ENCODE data around the gene CEACAM16. TPM values are rescaled to one million over a fixed set of nuclear protein-coding genes. Genes with fewer than 3 reads are reported as not detected.

Gene CEACAM16
- polyA plus RNA-seq, 1 donor from 2014 or later: not detected

DNA sequence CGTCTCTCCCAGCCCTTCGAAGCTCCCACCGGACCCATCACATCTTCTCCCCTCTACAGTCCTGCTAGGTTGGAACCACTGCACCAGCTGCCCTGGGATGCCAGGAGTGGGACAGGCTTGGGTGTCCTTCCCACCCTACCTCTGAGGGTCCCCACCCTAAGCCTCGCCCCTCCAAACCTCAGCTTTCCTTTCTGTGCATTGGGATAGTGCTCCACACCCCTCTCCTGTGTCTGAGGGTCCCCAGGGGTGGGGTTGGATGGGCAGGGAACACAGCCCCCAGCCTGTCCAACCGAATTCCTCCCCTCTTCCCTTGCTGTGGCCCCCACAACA lies 47.6 kb downstream of the CEACAM16 start:
- Histone ChIP-seq H3K4me2 (ENCODE audit: low read length) (no peak overlapping the region), H3K27ac (ENCODE audit: low read length) (no peak overlapping the region), H3K4me3 (ENCODE audit: low read length) (no peak overlapping the region), H4K20me1 (ENCODE audit: insufficient read depth) (no peaks in the 10 kb centered on the region), H3K79me2 (replicated peaks; ENCODE audit: insufficient read depth, low read length) (no peaks in the 10 kb centered on the region), H3K9ac (ENCODE audit: low read length) (no peak overlapping the region), H2AFZ (ENCODE audit: low read depth, low read length) (no peak overlapping the region), H3K27me3 (ENCODE audit: insufficient read depth, low read depth, low read length) (peaks cover 62% of the 10 kb centered on the region), H3K9me2 (ENCODE audit: insufficient read depth, low read length) (no peaks in the 10 kb centered on the region), H3K36me3 (ENCODE audit: insufficient read depth, low read length) (no peaks in the 10 kb centered on the region), H3K9me3 (ENCODE audit: low read length) (no peaks in the 10 kb centered on the region), H3F3A (ENCODE audit: insufficient read depth, low read length, poor library complexity, severe bottlenecking) (no peaks in the 10 kb centered on the region)
- no peak for TF ChIP-seq EP300 (conservative IDR thresholded peaks at IDR 0.05; ENCODE audit: poor library complexity, severe bottlenecking)
- no peak for TF ChIP-seq POLR2AphosphoS5 (IDR thresholded peaks at IDR 0.05)
- TF ChIP-seq, protein P1, sequence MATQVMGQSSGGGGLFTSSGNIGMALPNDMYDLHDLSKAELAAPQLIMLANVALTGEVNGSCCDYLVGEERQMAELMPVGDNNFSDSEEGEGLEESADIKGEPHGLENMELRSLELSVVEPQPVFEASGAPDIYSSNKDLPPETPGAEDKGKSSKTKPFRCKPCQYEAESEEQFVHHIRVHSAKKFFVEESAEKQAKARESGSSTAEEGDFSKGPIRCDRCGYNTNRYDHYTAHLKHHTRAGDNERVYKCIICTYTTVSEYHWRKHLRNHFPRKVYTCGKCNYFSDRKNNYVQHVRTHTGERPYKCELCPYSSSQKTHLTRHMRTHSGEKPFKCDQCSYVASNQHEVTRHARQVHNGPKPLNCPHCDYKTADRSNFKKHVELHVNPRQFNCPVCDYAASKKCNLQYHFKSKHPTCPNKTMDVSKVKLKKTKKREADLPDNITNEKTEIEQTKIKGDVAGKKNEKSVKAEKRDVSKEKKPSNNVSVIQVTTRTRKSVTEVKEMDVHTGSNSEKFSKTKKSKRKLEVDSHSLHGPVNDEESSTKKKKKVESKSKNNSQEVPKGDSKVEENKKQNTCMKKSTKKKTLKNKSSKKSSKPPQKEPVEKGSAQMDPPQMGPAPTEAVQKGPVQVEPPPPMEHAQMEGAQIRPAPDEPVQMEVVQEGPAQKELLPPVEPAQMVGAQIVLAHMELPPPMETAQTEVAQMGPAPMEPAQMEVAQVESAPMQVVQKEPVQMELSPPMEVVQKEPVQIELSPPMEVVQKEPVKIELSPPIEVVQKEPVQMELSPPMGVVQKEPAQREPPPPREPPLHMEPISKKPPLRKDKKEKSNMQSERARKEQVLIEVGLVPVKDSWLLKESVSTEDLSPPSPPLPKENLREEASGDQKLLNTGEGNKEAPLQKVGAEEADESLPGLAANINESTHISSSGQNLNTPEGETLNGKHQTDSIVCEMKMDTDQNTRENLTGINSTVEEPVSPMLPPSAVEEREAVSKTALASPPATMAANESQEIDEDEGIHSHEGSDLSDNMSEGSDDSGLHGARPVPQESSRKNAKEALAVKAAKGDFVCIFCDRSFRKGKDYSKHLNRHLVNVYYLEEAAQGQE (IDR thresholded peaks at IDR 0.05; ENCODE audit: borderline replicate concordance): no peak
- no peak for TF ChIP-seq RAD21 (conservative IDR thresholded peaks at IDR 0.05)
- no peak for TF ChIP-seq SMC3 (conservative IDR thresholded peaks at IDR 0.05; ENCODE audit: poor library complexity)
- TF ChIP-seq TAF1 (IDR thresholded peaks at IDR 0.05; ENCODE audit: low read depth): no peak
- TF ChIP-seq MXI1 (conservative IDR thresholded peaks at IDR 0.05; ENCODE audit: poor library complexity, severe bottlenecking): no peak
- TF ChIP-seq, protein P2, sequence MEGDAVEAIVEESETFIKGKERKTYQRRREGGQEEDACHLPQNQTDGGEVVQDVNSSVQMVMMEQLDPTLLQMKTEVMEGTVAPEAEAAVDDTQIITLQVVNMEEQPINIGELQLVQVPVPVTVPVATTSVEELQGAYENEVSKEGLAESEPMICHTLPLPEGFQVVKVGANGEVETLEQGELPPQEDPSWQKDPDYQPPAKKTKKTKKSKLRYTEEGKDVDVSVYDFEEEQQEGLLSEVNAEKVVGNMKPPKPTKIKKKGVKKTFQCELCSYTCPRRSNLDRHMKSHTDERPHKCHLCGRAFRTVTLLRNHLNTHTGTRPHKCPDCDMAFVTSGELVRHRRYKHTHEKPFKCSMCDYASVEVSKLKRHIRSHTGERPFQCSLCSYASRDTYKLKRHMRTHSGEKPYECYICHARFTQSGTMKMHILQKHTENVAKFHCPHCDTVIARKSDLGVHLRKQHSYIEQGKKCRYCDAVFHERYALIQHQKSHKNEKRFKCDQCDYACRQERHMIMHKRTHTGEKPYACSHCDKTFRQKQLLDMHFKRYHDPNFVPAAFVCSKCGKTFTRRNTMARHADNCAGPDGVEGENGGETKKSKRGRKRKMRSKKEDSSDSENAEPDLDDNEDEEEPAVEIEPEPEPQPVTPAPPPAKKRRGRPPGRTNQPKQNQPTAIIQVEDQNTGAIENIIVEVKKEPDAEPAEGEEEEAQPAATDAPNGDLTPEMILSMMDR (IDR thresholded peaks at IDR 0.05; ENCODE audit: poor library complexity, severe bottlenecking): no peak

DNA sequence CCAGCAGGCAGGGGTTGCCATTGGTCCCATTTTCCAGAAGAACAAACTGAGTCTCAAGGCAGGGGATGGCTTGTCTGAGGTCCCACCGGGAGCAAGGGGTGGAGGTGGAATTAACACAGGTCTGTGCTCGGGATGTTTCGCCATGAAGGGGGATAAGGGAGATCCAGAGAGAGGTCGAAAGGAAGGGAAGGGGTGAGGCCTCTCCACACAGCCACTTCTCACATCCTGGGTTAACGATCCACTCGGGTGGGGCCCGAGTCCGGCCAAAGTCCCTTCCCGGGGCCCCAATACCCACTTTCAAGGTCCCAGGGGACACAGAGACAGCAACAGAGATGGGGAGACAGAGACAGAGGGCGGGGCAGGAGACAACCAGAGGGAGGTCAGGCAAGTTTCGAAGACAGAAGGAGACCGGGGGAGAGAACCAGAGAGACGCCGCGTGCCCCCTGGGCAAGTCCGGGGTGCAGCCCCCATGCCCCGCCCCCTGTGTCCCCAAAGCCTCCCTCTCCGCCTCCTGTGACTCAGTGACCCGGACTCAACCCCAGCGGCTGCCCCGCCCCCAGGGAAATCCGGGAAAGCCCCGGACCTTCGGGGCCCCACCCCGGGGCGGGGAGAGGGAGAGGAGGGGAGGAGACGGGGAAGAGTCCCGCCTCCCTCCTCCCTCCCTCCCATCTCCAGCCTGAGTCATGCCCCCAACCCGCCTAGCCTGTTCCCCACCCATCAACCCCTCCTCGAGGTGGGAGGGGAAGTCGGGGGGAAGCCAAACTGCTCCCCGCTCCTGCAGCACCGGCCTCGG lies 48.2 kb downstream of the CEACAM16 start:
- Histone ChIP-seq H3K27me3 (ENCODE audit: insufficient read depth, low read depth, low read length) (peaks cover 62% of the 10 kb centered on the region), H3K4me3 (ENCODE audit: low read length) (peak overlapping the region; percentile 7)

More for the DNA sequence above, 48.2 kb downstream of the CEACAM16 start:
- Histone ChIP-seq H3K9me2 (ENCODE audit: insufficient read depth, low read length) (no peaks in the 10 kb centered on the region), H3F3A (ENCODE audit: insufficient read depth, low read length, poor library complexity, severe bottlenecking) (no peaks in the 10 kb centered on the region), H3K4me2 (ENCODE audit: low read length) (no peak overlapping the region), H3K27ac (ENCODE audit: low read length) (no peak overlapping the region), H2AFZ (ENCODE audit: low read depth, low read length) (no peak overlapping the region), H3K79me2 (replicated peaks; ENCODE audit: insufficient read depth, low read length) (no peaks in the 10 kb centered on the region), H4K20me1 (ENCODE audit: insufficient read depth) (no peaks in the 10 kb centered on the region), H3K36me3 (ENCODE audit: insufficient read depth, low read length) (no peaks in the 10 kb centered on the region), H3K9ac (ENCODE audit: low read length) (no peak overlapping the region), H3K9me3 (ENCODE audit: low read length) (no peaks in the 10 kb centered on the region)
- no peak for TF ChIP-seq SMC3 (conservative IDR thresholded peaks at IDR 0.05; ENCODE audit: poor library complexity)
- no peak for TF ChIP-seq MXI1 (conservative IDR thresholded peaks at IDR 0.05; ENCODE audit: poor library complexity, severe bottlenecking)
- no peak for TF ChIP-seq EZH2 (IDR thresholded peaks at IDR 0.05; ENCODE audit: borderline replicate concordance, insufficient read depth, low read length, poor library complexity, severe bottlenecking)
- TF ChIP-seq TAF1 (IDR thresholded peaks at IDR 0.05; ENCODE audit: low read depth): no peak
- TF ChIP-seq, protein P1 (IDR thresholded peaks at IDR 0.05; ENCODE audit: borderline replicate concordance): no peak
- no peak for TF ChIP-seq POLR2AphosphoS5 (IDR thresholded peaks at IDR 0.05)
- no peak for TF ChIP-seq RAD21 (conservative IDR thresholded peaks at IDR 0.05)
- TF ChIP-seq EP300 (conservative IDR thresholded peaks at IDR 0.05; ENCODE audit: poor library complexity, severe bottlenecking): no peak
- TF ChIP-seq, protein P2 (IDR thresholded peaks at IDR 0.05; ENCODE audit: poor library complexity, severe bottlenecking): no peak
